ENCODE data around the gene RAB29.

RAB29 gene

GRCh38 chr1:205750138-205751035, 24.9 kb downstream of the RAB29 start, which contains the start of gene NUCKS1 (continued):
- TF ChIP-seq ZNF324 (tag by site-specific recombination; IDR thresholded peaks at IDR 0.05) (peak; percentile 83; the same call in 1 of the 2 replicates), EGR2 (tag by site-specific recombination; IDR thresholded peaks at IDR 0.05; ENCODE audit: low read depth) (peak; percentile 88), ZBTB48 (tag by site-specific recombination; IDR thresholded peaks at IDR 0.05) (peak; percentile 82), ZNF248 (tag by site-specific recombination; IDR thresholded peaks at IDR 0.05) (no peak), ZNF558 (tag by site-specific recombination; IDR thresholded peaks at IDR 0.05) (peak; percentile 75; the same call in 1 of the 2 replicates), SCRT2 (tag by site-specific recombination; IDR thresholded peaks at IDR 0.05) (no peak), ZNF214 (tag by site-specific recombination; IDR thresholded peaks at IDR 0.05; ENCODE audit: borderline replicate concordance) (no peak), ZNF792 (tag by site-specific recombination; IDR thresholded peaks at IDR 0.05) (no peak), ZNF747 (tag by site-specific recombination; IDR thresholded peaks at IDR 0.05) (no peak), ZNF202 (tag by site-specific recombination; IDR thresholded peaks at IDR 0.05; ENCODE audit: borderline replicate concordance) (no peak), ZNF449 (tag by site-specific recombination; IDR thresholded peaks at IDR 0.05) (peak; percentile 62; the same call in 1 of the 2 replicates), ZFP41 (tag by site-specific recombination; IDR thresholded peaks at IDR 0.05; ENCODE audit: borderline replicate concordance) (no peak), ZNF610 (tag by site-specific recombination; IDR thresholded peaks at IDR 0.05; ENCODE audit: borderline replicate concordance) (0 out of 2 replicates have a peak, but pooled peaks have one; percentile 30), ZNF211 (tag by site-specific recombination; IDR thresholded peaks at IDR 0.05; ENCODE audit: low read depth) (no peak), KLF1 (tag by site-specific recombination; IDR thresholded peaks at IDR 0.05) (peak; percentile 36), ZNF138 (tag by site-specific recombination; IDR thresholded peaks at IDR 0.05; ENCODE audit: borderline replicate concordance) (no peak), ZNF514 (tag by site-specific recombination; IDR thresholded peaks at IDR 0.05) (no peak), ZFP69B (tag by site-specific recombination; IDR thresholded peaks at IDR 0.05) (peak; percentile 80), MZF1 (tag by site-specific recombination; IDR thresholded peaks at IDR 0.05; ENCODE audit: borderline replicate concordance) (0 out of 2 replicates have a peak, but pooled peaks have one; percentile 31), ZNF624 (tag by site-specific recombination; IDR thresholded peaks at IDR 0.05) (peak; percentile 85; the same call in 1 of the 2 replicates), HIC1 (tag by site-specific recombination; IDR thresholded peaks at IDR 0.05) (no peak), ZNF658 (tag by site-specific recombination; IDR thresholded peaks at IDR 0.05) (no peak), KLF7 (tag by site-specific recombination; IDR thresholded peaks at IDR 0.05; ENCODE audit: borderline replicate concordance) (peak; percentile 31; the same call in 1 of the 2 replicates), ZNF221 (tag by site-specific recombination; IDR thresholded peaks at IDR 0.05; ENCODE audit: borderline replicate concordance) (0 out of 2 replicates have a peak, but pooled peaks have one; percentile 8), ZNF391 (tag by site-specific recombination; IDR thresholded peaks at IDR 0.05; ENCODE audit: borderline replicate concordance, low read depth) (peak; percentile 87), ZNF660 (tag by site-specific recombination; IDR thresholded peaks at IDR 0.05) (peak; percentile 78; the same call in 1 of the 2 replicates), ZNF501 (tag by site-specific recombination; IDR thresholded peaks at IDR 0.05) (peak; percentile 89), ZNF596 (tag by site-specific recombination; IDR thresholded peaks at IDR 0.05) (peak; percentile 33; the same call in 1 of the 2 replicates), ZSCAN16 (tag by site-specific recombination; IDR thresholded peaks at IDR 0.05) (no peak), ZNF404 (tag by site-specific recombination; IDR thresholded peaks at IDR 0.05) (no peak)
- TF ChIP-seq, protein P1, sequence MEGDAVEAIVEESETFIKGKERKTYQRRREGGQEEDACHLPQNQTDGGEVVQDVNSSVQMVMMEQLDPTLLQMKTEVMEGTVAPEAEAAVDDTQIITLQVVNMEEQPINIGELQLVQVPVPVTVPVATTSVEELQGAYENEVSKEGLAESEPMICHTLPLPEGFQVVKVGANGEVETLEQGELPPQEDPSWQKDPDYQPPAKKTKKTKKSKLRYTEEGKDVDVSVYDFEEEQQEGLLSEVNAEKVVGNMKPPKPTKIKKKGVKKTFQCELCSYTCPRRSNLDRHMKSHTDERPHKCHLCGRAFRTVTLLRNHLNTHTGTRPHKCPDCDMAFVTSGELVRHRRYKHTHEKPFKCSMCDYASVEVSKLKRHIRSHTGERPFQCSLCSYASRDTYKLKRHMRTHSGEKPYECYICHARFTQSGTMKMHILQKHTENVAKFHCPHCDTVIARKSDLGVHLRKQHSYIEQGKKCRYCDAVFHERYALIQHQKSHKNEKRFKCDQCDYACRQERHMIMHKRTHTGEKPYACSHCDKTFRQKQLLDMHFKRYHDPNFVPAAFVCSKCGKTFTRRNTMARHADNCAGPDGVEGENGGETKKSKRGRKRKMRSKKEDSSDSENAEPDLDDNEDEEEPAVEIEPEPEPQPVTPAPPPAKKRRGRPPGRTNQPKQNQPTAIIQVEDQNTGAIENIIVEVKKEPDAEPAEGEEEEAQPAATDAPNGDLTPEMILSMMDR (tag by site-specific recombination; IDR thresholded peaks at IDR 0.05): peak; percentile 54
- TF ChIP-seq, protein P2, sequence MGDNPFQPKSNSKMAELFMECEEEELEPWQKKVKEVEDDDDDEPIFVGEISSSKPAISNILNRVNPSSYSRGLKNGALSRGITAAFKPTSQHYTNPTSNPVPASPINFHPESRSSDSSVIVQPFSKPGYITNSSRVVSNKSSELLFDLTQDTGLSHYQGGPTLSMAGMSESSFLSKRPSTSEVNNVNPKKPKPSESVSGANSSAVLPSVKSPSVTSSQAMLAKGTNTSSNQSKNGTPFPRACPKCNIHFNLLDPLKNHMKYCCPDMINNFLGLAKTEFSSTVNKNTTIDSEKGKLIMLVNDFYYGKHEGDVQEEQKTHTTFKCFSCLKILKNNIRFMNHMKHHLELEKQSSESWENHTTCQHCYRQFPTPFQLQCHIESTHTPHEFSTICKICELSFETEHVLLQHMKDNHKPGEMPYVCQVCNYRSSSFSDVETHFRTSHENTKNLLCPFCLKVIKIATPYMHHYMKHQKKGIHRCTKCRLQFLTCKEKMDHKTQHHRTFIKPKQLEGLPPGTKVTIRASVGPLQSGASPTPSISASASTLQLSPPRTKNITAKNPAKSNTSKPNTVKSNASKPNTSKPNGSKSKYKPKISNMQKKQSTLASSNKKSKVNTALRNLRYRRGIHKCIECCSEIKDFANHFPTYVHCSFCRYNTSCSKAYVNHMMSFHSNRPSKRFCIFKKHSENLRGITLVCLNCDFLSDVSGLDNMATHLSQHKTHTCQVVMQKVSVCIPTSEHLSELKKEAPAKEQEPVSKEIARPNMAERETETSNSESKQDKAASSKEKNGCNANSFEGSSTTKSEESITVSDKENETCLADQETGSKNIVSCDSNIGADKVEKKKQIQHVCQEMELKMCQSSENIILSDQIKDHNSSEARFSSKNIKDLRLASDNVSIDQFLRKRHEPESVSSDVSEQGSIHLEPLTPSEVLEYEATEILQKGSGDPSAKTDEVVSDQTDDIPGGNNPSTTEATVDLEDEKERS (tag by site-specific recombination; IDR thresholded peaks at IDR 0.05): no peak

Measured in HEK293 (cell line).